K562 (cell line): ENCODE results near the gene PITPNM1. TPM values are rescaled to one million over a fixed set of nuclear protein-coding genes. Genes with fewer than 3 reads are reported as not detected.

Experiments
- FOXP1 ChIP-seq: sonication (generic); formaldehyde crosslinking; IDR thresholded peaks from 2 replicates; pipeline ENCODE4 v1.8.0; 2022; ENCODE audit warnings: mild to moderate bottlenecking, missing genetic modification reagents
- ZNF311 ChIP-seq: fragments of 250-450 bp; sonication (Bioruptor Pico); IDR thresholded peaks from 2 replicates; pipeline ENCODE4 v1.4.0; 2020; ENCODE audit warnings: mild to moderate bottlenecking, moderate library complexity
- ZNF431 ChIP-seq: sonication (generic); formaldehyde crosslinking; IDR thresholded peaks from 2 replicates; pipeline ENCODE4 v1.8.0; 2022; ENCODE audit warnings: mild to moderate bottlenecking, missing genetic modification reagents
- ZNF75A ChIP-seq: fragments of 450-650 bp; formaldehyde crosslinking; IDR thresholded peaks from 2 replicates; pipeline ENCODE4 v1.4.0; 2020; ENCODE audit warnings: mild to moderate bottlenecking
- polyA plus RNA-seq, 8 experiments: library from polyadenylated mRNA; depleted of rRNA in 4 of 8; stranded (reverse) in 5 of 8; unstranded in 3 of 8; fragments of >200 nt; fragmentation: Nextera tagmentation in 2 of 8; fragmentation: Illumina TruSeq in 1 of 8; extraction: Ambion mirVana in 2 of 8; extraction: Trizol in 1 of 8; gene quantifications; 2 replicates each; pipeline versions ENCODE4 v1.2.1 to v1.2.3, GENCODE V29; 2011 to 2014; ENCODE audit warnings: inconsistent platforms in 1 of 8, missing spikeins in 1 of 8
- total RNA-seq, 7 experiments: library from RNA; depleted of rRNA in 6 of 7; stranded (reverse); fragments of >200 nt in 6 of 7; fragmentation: Illumina TruSeq in 2 of 7; extraction: Trizol in 2 of 7; gene quantifications; 2 replicates each; pipeline versions ENCODE4 v1.2.1 to v1.2.3, GENCODE V29; 2011 to 2021; ENCODE audit warnings: low replicate concordance in 1 of 7
- TF ChIP-seq, protein P1 (sequence below): fragments of 200-600 bp; sonication (generic); IDR thresholded peaks from one replicate; pipeline ENCODE4 v1.6.1; 2012; ENCODE audit warnings: mild to moderate bottlenecking, low read depth, low read length, inconsistent platforms
- TF ChIP-seq, protein P2 (sequence below): fragments of 450-650 bp; IDR thresholded peaks from 2 replicates; pipeline ENCODE4 v1.7.1; 2018; ENCODE audit warnings: mild to moderate bottlenecking, low read depth; ENCODE audit not compliant: partially characterized antibody
- TF ChIP-seq, protein P3 (sequence below), 2 experiments: fragments of 250-450 bp in 1 of 2; fragments of 450-650 bp in 1 of 2; sonication (Bioruptor Pico) in 1 of 2; IDR thresholded peaks; 2 replicates each; pipeline versions ENCODE4 v1.6.1 to v1.8.0; 2016 to 2021; ENCODE audit warnings: mild to moderate bottlenecking in 2 of 2, moderate library complexity in 2 of 2, missing compliant biosample characterization in 1 of 2, missing genetic modification characterization in 1 of 2
- TF ChIP-seq, protein P4 (sequence below): fragments of 450-650 bp; IDR thresholded peaks from 2 replicates; pipeline ENCODE4 v1.6.1; 2014; ENCODE audit warnings: low read depth, mild to moderate bottlenecking, moderate library complexity, borderline replicate concordance

The PITPNM1 gene
- total and polyA plus RNA-seq, 9 of the 15 experiments (the other 6 are each of a cell fraction or from before 2014, with no cell fraction given): 0.11 to 53.7 (median 16.0) TPM

DNA sequence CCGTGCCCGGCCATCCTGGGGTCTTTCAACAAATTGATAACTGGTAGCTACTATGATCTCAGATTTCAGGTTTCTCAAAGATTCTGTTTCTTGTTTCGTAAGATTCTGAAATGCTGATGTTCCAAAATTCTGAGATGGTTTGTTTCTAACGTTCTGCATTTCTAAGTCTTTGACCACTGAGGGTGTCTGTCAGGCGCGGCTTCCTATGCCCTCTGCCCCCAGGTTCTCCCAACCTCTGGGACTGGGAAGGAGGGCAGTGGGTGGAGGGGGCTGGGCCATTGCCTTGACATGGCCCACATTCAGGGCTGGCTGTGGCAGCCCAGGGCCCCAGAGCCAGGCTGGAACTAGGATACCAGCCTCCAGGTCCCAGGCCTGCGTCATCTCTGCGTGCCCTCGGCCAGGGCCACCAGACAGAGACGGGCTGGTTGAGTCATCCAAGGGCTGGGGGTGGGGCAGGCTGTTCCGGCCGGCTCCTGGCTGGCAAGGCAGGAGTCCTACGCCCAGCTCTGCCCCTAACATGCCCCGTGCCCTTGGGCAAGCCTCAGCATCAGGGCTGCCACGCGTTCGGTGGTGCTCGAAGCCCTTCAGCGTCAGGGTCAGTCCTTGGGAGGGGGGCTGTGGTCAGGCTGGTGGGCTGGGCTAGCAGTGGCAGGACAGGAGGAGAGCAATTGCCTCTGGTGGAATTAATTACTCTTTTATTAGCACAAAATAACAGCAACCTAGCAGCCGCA lies 41.3 kb downstream of the PITPNM1 start (continued):
- TF ChIP-seq, protein P1, sequence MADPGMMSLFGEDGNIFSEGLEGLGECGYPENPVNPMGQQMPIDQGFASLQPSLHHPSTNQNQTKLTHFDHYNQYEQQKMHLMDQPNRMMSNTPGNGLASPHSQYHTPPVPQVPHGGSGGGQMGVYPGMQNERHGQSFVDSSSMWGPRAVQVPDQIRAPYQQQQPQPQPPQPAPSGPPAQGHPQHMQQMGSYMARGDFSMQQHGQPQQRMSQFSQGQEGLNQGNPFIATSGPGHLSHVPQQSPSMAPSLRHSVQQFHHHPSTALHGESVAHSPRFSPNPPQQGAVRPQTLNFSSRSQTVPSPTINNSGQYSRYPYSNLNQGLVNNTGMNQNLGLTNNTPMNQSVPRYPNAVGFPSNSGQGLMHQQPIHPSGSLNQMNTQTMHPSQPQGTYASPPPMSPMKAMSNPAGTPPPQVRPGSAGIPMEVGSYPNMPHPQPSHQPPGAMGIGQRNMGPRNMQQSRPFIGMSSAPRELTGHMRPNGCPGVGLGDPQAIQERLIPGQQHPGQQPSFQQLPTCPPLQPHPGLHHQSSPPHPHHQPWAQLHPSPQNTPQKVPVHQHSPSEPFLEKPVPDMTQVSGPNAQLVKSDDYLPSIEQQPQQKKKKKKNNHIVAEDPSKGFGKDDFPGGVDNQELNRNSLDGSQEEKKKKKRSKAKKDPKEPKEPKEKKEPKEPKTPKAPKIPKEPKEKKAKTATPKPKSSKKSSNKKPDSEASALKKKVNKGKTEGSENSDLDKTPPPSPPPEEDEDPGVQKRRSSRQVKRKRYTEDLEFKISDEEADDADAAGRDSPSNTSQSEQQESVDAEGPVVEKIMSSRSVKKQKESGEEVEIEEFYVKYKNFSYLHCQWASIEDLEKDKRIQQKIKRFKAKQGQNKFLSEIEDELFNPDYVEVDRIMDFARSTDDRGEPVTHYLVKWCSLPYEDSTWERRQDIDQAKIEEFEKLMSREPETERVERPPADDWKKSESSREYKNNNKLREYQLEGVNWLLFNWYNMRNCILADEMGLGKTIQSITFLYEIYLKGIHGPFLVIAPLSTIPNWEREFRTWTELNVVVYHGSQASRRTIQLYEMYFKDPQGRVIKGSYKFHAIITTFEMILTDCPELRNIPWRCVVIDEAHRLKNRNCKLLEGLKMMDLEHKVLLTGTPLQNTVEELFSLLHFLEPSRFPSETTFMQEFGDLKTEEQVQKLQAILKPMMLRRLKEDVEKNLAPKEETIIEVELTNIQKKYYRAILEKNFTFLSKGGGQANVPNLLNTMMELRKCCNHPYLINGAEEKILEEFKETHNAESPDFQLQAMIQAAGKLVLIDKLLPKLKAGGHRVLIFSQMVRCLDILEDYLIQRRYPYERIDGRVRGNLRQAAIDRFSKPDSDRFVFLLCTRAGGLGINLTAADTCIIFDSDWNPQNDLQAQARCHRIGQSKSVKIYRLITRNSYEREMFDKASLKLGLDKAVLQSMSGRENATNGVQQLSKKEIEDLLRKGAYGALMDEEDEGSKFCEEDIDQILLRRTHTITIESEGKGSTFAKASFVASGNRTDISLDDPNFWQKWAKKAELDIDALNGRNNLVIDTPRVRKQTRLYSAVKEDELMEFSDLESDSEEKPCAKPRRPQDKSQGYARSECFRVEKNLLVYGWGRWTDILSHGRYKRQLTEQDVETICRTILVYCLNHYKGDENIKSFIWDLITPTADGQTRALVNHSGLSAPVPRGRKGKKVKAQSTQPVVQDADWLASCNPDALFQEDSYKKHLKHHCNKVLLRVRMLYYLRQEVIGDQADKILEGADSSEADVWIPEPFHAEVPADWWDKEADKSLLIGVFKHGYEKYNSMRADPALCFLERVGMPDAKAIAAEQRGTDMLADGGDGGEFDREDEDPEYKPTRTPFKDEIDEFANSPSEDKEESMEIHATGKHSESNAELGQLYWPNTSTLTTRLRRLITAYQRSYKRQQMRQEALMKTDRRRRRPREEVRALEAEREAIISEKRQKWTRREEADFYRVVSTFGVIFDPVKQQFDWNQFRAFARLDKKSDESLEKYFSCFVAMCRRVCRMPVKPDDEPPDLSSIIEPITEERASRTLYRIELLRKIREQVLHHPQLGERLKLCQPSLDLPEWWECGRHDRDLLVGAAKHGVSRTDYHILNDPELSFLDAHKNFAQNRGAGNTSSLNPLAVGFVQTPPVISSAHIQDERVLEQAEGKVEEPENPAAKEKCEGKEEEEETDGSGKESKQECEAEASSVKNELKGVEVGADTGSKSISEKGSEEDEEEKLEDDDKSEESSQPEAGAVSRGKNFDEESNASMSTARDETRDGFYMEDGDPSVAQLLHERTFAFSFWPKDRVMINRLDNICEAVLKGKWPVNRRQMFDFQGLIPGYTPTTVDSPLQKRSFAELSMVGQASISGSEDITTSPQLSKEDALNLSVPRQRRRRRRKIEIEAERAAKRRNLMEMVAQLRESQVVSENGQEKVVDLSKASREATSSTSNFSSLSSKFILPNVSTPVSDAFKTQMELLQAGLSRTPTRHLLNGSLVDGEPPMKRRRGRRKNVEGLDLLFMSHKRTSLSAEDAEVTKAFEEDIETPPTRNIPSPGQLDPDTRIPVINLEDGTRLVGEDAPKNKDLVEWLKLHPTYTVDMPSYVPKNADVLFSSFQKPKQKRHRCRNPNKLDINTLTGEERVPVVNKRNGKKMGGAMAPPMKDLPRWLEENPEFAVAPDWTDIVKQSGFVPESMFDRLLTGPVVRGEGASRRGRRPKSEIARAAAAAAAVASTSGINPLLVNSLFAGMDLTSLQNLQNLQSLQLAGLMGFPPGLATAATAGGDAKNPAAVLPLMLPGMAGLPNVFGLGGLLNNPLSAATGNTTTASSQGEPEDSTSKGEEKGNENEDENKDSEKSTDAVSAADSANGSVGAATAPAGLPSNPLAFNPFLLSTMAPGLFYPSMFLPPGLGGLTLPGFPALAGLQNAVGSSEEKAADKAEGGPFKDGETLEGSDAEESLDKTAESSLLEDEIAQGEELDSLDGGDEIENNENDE: no peak
- TF ChIP-seq, protein P2, sequence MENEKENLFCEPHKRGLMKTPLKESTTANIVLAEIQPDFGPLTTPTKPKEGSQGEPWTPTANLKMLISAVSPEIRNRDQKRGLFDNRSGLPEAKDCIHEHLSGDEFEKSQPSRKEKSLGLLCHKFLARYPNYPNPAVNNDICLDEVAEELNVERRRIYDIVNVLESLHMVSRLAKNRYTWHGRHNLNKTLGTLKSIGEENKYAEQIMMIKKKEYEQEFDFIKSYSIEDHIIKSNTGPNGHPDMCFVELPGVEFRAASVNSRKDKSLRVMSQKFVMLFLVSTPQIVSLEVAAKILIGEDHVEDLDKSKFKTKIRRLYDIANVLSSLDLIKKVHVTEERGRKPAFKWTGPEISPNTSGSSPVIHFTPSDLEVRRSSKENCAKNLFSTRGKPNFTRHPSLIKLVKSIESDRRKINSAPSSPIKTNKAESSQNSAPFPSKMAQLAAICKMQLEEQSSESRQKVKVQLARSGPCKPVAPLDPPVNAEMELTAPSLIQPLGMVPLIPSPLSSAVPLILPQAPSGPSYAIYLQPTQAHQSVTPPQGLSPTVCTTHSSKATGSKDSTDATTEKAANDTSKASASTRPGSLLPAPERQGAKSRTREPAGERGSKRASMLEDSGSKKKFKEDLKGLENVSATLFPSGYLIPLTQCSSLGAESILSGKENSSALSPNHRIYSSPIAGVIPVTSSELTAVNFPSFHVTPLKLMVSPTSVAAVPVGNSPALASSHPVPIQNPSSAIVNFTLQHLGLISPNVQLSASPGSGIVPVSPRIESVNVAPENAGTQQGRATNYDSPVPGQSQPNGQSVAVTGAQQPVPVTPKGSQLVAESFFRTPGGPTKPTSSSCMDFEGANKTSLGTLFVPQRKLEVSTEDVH: no peak
- TF ChIP-seq FOXP1 (no peak; the same call in 1 of the 2 replicates), ZNF75A (CRISPR knock-in tag) (no peak), ZNF431 (CRISPR knock-in tag) (no peak), ZNF311 (CRISPR knock-in tag) (peak; percentile 27; the same call in 1 of the 2 replicates)
- TF ChIP-seq, protein P3, sequence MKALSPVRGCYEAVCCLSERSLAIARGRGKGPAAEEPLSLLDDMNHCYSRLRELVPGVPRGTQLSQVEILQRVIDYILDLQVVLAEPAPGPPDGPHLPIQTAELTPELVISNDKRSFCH (CRISPR knock-in tag; IDR thresholded peaks at IDR 0.05): no peak
- TF ChIP-seq, protein P3 (tag; IDR thresholded peaks at IDR 0.05): peak; percentile 88
- TF ChIP-seq, protein P4, sequence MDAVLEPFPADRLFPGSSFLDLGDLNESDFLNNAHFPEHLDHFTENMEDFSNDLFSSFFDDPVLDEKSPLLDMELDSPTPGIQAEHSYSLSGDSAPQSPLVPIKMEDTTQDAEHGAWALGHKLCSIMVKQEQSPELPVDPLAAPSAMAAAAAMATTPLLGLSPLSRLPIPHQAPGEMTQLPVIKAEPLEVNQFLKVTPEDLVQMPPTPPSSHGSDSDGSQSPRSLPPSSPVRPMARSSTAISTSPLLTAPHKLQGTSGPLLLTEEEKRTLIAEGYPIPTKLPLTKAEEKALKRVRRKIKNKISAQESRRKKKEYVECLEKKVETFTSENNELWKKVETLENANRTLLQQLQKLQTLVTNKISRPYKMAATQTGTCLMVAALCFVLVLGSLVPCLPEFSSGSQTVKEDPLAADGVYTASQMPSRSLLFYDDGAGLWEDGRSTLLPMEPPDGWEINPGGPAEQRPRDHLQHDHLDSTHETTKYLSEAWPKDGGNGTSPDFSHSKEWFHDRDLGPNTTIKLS: 0 out of 2 replicates have a peak, but pooled peaks have one; percentile 60
